SK-N-SH treated with all-trans-retinoic acid at 6 μM for 48 hours (cell line): Measurements from ENCODE around the gene RARRES1.

Experiments used
- ATAC-seq: fragments of 200-7000 bp; cut with Tn5 transposase; 3 replicates; pipeline ENCODE4 v1.9.1; 2020; ENCODE audit warnings: mild to moderate bottlenecking, moderate library complexity
- ARNTL ChIP-seq: fragments of 450-650 bp; formaldehyde crosslinking; IDR thresholded peaks from 2 replicates; pipeline ENCODE4 v1.5.0; 2020; ENCODE audit warnings: low read depth, mild to moderate bottlenecking, moderate library complexity, borderline replicate concordance
- BACH2 ChIP-seq: fragments of 250-450 bp; sonication (Bioruptor Pico); IDR thresholded peaks from 2 replicates; pipeline ENCODE4 v1.9.0; 2021; ENCODE audit warnings: mild to moderate bottlenecking, borderline replicate concordance
- CSDC2 ChIP-seq: fragments of 250-450 bp; sonication (Bioruptor Pico); IDR thresholded peaks from 2 replicates; pipeline ENCODE4 v1.5.0; 2020; ENCODE audit warnings: mild to moderate bottlenecking, moderate library complexity
- ESRRG ChIP-seq: fragments of 250-450 bp; sonication (Bioruptor Pico); IDR thresholded peaks from 2 replicates; pipeline ENCODE4 v1.6.1; 2021; ENCODE audit warnings: mild to moderate bottlenecking
- OSR1 ChIP-seq: fragments of 250-450 bp; sonication (Bioruptor Pico); IDR thresholded peaks from 2 replicates; pipeline ENCODE4 v1.8.0; 2022; ENCODE audit warnings: moderate library complexity, mild to moderate bottlenecking, inconsistent platforms
- PPARA ChIP-seq: fragments of 250-450 bp; sonication (Bioruptor Pico); IDR thresholded peaks from 2 replicates; pipeline ENCODE4 v1.5.0; 2020; ENCODE audit warnings: mild to moderate bottlenecking, borderline replicate concordance
- RARB ChIP-seq: fragments of 250-450 bp; sonication (Bioruptor Pico); IDR thresholded peaks from 2 replicates; pipeline ENCODE4 v1.8.0; 2021; ENCODE audit warnings: mild to moderate bottlenecking, moderate library complexity
- TOX ChIP-seq: fragments of 250-450 bp; sonication (Bioruptor Pico); IDR thresholded peaks from 2 replicates; pipeline ENCODE4 v1.8.0; 2021; ENCODE audit warnings: mild to moderate bottlenecking, moderate library complexity, borderline replicate concordance
- ZC3H10 ChIP-seq: fragments of 250-450 bp; sonication (Bioruptor Pico); IDR thresholded peaks from 2 replicates; pipeline ENCODE4 v1.5.1; 2021; ENCODE audit warnings: mild to moderate bottlenecking, moderate library complexity
- ZFP3 ChIP-seq: fragments of 250-450 bp; sonication (Bioruptor Pico); IDR thresholded peaks from 2 replicates; pipeline ENCODE4 v1.5.0; 2020; ENCODE audit warnings: mild to moderate bottlenecking, moderate library complexity
- ZFP30 ChIP-seq: fragments of 450-650 bp; formaldehyde crosslinking; IDR thresholded peaks from 2 replicates; pipeline ENCODE4 v1.5.0; 2022; ENCODE audit warnings: mild to moderate bottlenecking, moderate library complexity
- ZNF565 ChIP-seq: fragments of 450-650 bp; formaldehyde crosslinking; conservative IDR thresholded peaks from 2 replicates; pipeline ENCODE4 v1.5.0; 2020; ENCODE audit warnings: low read depth, mild to moderate bottlenecking, moderate library complexity
- ZNF8 ChIP-seq: fragments of 450-650 bp; formaldehyde crosslinking; IDR thresholded peaks from 2 replicates; pipeline ENCODE4 v1.5.0; 2020; ENCODE audit warnings: mild to moderate bottlenecking, moderate library complexity
- TF ChIP-seq, protein P1 (sequence below): fragments of 250-450 bp; sonication (Bioruptor Pico); IDR thresholded peaks from 2 replicates; pipeline ENCODE4 v1.5.1; 2020; ENCODE audit warnings: low read depth, mild to moderate bottlenecking, moderate library complexity
- TF ChIP-seq, protein P2 (sequence below): fragments of 250-450 bp; sonication (Bioruptor Pico); IDR thresholded peaks from 2 replicates; pipeline ENCODE4 v1.5.1; 2021; ENCODE audit warnings: mild to moderate bottlenecking, moderate library complexity
- TF ChIP-seq, protein P3 (sequence below): fragments of 250-450 bp; sonication (Bioruptor Pico); IDR thresholded peaks from 2 replicates; pipeline ENCODE4 v1.5.0; 2020; ENCODE audit warnings: mild to moderate bottlenecking, moderate library complexity
- TF ChIP-seq, protein P4 (sequence below): fragments of 250-450 bp; sonication (Bioruptor Pico); IDR thresholded peaks from 2 replicates; pipeline ENCODE4 v1.8.0; 2021; ENCODE audit warnings: low read depth, mild to moderate bottlenecking, moderate library complexity, borderline replicate concordance

RARRES1 gene

DNA sequence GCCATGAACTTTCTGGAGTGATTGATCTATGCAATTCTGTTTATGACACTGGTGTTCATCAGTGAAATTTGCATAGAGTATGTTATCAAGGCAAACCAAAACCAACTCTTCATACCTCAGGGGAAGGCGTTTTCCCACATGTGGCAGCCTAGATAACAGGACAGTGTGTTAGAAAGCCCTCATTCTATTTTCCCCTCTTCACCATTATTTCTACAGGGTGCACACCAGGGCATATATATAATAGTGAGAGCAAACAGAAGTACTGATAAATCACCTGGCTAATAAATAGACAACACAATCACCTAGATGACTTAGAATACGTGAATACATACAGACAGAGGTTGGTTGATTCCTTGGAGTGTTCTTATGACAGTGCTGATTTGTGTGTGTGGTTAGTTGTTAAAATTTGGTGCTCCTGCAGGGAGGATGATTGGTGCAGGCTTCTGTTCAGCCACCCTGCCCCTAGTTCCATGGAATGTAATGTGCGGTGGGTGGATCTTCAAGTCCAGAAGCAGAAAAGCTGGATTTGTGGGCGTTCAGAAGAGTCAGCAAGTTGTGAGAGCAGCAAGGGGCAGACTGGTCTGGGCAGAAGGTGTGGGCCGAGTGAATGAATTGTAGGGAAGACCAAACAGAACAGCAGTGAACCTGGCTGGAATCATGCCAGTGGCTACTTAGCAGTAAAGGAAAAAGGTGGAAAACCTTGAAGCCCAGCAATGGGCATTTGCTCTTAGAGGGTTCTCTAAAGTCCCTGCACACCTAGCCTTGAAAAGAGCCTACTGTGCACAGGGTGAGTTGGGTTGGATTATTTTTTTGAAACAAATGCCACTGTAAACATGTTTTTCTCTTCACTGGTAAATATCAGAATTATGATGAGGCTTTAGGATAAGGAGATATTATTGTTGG lies 11.7 kb upstream of the RARRES1 start:
- ATAC-seq: no peak
- TF ChIP-seq OSR1 (CRISPR knock-in tag) (no peak), ZFP30 (CRISPR knock-in tag) (no peak), ARNTL (CRISPR knock-in tag) (no peak), RARB (CRISPR knock-in tag) (no peak), PPARA (CRISPR knock-in tag) (no peak), TOX (CRISPR knock-in tag) (no peak), ZFP3 (CRISPR knock-in tag) (no peak)
- TF ChIP-seq, protein P1, sequence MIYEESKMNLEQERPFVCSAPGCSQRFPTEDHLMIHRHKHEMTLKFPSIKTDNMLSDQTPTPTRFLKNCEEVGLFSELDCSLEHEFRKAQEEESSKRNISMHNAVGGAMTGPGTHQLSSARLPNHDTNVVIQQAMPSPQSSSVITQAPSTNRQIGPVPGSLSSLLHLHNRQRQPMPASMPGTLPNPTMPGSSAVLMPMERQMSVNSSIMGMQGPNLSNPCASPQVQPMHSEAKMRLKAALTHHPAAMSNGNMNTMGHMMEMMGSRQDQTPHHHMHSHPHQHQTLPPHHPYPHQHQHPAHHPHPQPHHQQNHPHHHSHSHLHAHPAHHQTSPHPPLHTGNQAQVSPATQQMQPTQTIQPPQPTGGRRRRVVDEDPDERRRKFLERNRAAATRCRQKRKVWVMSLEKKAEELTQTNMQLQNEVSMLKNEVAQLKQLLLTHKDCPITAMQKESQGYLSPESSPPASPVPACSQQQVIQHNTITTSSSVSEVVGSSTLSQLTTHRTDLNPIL (CRISPR knock-in tag): no peak
- TF ChIP-seq, protein P2, sequence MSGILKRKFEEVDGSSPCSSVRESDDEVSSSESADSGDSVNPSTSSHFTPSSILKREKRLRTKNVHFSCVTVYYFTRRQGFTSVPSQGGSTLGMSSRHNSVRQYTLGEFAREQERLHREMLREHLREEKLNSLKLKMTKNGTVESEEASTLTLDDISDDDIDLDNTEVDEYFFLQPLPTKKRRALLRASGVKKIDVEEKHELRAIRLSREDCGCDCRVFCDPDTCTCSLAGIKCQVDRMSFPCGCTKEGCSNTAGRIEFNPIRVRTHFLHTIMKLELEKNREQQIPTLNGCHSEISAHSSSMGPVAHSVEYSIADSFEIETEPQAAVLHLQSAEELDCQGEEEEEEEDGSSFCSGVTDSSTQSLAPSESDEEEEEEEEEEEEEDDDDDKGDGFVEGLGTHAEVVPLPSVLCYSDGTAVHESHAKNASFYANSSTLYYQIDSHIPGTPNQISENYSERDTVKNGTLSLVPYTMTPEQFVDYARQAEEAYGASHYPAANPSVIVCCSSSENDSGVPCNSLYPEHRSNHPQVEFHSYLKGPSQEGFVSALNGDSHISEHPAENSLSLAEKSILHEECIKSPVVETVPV: no peak

DNA sequence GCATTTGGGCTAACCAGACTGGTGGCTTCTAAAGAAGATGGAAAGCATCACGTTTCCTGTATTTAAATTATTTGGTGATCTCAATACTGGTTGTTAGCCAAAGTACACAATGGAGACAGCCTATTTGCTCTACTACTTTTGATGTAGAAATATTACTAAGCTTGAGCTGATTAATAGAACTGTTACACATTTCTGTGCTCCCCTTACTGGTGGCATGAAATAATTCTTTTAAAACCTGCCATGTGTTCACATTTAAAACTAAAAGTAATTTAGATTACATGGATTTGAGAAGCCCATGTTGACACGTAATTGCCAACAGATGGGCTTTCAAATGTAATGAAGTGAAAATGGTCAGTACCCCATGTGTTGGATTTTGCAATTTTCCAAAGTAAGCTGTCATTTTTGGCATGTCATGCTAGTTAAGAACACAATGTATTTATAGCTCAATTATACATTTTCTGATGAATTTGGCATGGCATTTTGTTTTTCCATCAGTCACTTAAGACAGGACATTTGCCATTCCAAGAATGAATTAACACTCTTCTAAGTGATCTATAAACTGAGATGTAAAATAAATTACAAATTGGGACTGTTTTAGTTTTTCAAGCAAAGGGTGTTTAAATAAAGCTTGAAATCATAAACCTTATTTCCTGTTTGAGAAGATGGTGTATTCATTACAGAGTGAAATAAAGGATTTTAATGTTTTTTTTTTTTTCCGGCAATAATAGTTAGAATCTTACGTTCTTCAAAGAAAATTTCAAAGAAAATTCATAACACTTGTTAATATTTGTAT lies 10.8 kb upstream of the RARRES1 start:
- TF ChIP-seq ZNF8 (CRISPR knock-in tag): no peak
- TF ChIP-seq ZNF565 (CRISPR knock-in tag): no peak
- TF ChIP-seq, protein P3, sequence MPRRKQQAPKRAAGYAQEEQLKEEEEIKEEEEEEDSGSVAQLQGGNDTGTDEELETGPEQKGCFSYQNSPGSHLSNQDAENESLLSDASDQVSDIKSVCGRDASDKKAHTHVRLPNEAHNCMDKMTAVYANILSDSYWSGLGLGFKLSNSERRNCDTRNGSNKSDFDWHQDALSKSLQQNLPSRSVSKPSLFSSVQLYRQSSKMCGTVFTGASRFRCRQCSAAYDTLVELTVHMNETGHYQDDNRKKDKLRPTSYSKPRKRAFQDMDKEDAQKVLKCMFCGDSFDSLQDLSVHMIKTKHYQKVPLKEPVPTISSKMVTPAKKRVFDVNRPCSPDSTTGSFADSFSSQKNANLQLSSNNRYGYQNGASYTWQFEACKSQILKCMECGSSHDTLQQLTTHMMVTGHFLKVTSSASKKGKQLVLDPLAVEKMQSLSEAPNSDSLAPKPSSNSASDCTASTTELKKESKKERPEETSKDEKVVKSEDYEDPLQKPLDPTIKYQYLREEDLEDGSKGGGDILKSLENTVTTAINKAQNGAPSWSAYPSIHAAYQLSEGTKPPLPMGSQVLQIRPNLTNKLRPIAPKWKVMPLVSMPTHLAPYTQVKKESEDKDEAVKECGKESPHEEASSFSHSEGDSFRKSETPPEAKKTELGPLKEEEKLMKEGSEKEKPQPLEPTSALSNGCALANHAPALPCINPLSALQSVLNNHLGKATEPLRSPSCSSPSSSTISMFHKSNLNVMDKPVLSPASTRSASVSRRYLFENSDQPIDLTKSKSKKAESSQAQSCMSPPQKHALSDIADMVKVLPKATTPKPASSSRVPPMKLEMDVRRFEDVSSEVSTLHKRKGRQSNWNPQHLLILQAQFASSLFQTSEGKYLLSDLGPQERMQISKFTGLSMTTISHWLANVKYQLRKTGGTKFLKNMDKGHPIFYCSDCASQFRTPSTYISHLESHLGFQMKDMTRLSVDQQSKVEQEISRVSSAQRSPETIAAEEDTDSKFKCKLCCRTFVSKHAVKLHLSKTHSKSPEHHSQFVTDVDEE: no peak
- no peak for TF ChIP-seq TOX (CRISPR knock-in tag)
- TF ChIP-seq, protein P4, sequence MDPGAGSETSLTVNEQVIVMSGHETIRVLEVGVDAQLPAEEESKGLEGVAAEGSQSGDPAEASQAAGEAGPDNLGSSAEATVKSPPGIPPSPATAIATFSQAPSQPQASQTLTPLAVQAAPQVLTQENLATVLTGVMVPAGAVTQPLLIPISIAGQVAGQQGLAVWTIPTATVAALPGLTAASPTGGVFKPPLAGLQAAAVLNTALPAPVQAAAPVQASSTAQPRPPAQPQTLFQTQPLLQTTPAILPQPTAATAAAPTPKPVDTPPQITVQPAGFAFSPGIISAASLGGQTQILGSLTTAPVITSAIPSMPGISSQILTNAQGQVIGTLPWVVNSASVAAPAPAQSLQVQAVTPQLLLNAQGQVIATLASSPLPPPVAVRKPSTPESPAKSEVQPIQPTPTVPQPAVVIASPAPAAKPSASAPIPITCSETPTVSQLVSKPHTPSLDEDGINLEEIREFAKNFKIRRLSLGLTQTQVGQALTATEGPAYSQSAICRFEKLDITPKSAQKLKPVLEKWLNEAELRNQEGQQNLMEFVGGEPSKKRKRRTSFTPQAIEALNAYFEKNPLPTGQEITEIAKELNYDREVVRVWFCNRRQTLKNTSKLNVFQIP (CRISPR knock-in tag): no peak
- TF ChIP-seq PPARA (CRISPR knock-in tag): no peak
- ATAC-seq: no peak

DNA sequence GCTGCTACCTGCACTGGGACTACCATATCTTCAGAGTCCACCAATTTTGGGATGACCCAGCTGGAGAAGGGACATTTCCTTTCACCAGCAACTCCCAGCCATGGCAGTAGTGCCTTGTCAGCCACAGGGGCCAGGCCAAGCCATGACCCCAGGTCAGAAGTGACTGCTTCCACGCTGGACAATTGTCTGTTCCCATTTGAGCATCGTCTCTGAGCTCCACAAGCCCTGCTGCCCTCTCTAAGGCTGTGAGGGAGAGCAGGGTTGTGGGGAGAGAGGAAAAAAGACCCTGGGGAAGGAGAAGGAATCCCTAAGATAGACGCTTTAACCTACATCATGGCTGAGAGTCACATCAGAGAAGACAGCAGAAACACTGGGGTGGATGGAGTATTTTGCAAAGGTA lies 7.4 kb upstream of the RARRES1 start:
- TF ChIP-seq ZNF565 (CRISPR knock-in tag): no peak
- no peak for TF ChIP-seq ZFP30 (CRISPR knock-in tag)
- no peak for TF ChIP-seq ZC3H10 (CRISPR knock-in tag)
- TF ChIP-seq BACH2 (CRISPR knock-in tag): no peak
- TF ChIP-seq RARB (CRISPR knock-in tag): no peak
- TF ChIP-seq, protein P1 (CRISPR knock-in tag): no peak
- TF ChIP-seq CSDC2 (CRISPR knock-in tag): no peak
- TF ChIP-seq OSR1 (CRISPR knock-in tag): no peak
- TF ChIP-seq ESRRG (CRISPR knock-in tag): no peak
- no peak for ATAC-seq
